Measurements from ENCODE around the gene MAPK1. TPM values are rescaled to one million over a fixed set of nuclear protein-coding genes. Genes with fewer than 3 reads are reported as not detected.
"Not testable (repeated sequence)": the region's sequence is repeated elsewhere in the genome, so short reads cannot be mapped to it uniquely, and the experiment has no call there.

MAPK1 gene
- total RNA-seq, 2 donors from 2014 or later: 39.7 to 42.6 TPM

GRCh38 chr22:21811982-21812381, 55.5 kb downstream of the MAPK1 start:
- Histone ChIP-seq H3K27ac (no peak overlapping the region), H3K4me1 (peaks cover 0 to 31% of the 10 kb centered on the region in 2 donors), H3K9me3 (no peaks in the 10 kb centered on the region), H3K4me3 (no peak overlapping the region), H3K27me3 (no peaks in the 10 kb centered on the region), H3K36me3 (no peaks in the 10 kb centered on the region)
- TF ChIP-seq, protein P1, sequence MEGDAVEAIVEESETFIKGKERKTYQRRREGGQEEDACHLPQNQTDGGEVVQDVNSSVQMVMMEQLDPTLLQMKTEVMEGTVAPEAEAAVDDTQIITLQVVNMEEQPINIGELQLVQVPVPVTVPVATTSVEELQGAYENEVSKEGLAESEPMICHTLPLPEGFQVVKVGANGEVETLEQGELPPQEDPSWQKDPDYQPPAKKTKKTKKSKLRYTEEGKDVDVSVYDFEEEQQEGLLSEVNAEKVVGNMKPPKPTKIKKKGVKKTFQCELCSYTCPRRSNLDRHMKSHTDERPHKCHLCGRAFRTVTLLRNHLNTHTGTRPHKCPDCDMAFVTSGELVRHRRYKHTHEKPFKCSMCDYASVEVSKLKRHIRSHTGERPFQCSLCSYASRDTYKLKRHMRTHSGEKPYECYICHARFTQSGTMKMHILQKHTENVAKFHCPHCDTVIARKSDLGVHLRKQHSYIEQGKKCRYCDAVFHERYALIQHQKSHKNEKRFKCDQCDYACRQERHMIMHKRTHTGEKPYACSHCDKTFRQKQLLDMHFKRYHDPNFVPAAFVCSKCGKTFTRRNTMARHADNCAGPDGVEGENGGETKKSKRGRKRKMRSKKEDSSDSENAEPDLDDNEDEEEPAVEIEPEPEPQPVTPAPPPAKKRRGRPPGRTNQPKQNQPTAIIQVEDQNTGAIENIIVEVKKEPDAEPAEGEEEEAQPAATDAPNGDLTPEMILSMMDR (IDR thresholded peaks at IDR 0.05): no peak
- no peak for DNase-seq (ENCODE audit: low spot score)

DNA sequence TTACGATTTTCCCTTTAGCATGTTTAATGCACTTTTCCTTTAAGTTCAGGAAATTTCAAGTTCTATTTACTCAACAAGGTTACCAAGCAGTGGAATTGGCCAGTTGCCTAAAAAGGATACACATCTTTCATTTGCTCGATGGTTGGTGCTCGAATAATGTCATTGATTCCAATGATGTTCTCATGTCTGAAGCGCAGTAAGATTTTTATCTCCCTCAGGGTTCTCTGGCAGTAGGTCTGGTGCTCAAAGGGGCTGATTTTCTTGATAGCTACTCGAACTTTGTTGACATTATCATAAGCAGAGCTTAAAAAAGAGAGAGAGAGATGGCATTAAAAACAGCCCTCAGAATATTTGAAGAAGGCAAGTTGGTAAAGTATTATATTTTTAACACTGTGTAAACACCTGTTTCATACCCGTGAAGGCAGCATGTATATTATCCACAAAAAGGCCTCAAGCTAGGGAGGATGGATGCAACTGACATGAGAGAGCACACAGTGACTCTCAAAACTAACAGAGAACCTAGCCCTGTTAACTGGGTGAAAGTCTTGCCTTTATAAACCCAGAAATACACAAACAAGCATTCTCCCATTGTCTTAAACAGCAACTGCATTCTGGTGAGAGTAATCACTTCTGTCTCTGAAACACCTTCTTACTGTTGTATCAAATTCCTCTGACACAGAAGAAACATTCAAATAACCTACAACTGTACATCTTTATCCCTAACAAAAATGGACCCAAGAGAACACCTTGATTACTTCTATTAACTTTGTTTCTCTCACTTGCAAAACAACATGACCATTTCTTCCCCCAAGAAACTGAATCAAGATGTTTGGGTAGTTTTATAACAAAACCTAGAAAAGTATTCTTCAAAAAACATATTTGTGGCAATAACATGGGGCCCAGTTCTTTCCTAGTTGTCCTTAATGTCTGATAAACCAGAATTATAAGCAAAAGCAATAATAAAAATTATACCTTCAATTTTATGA, 59.6 kb downstream of the MAPK1 start:
- no peak overlapping the region for H3K4me3 ChIP-seq
- no peak for DNase-seq (ENCODE audit: low spot score)
- TF ChIP-seq, protein P1 (IDR thresholded peaks at IDR 0.05): no peak
- H3K27me3 ChIP-seq: no peaks in the 10 kb centered on the region
- H3K27ac ChIP-seq: no peak overlapping the region
- peaks cover 32% of the 10 kb centered on the region for H3K36me3 ChIP-seq
- H3K9me3 ChIP-seq: no peaks in the 10 kb centered on the region
- peaks cover 0 to 12% of the 10 kb centered on the region in 2 donors for H3K4me1 ChIP-seq

DNA sequence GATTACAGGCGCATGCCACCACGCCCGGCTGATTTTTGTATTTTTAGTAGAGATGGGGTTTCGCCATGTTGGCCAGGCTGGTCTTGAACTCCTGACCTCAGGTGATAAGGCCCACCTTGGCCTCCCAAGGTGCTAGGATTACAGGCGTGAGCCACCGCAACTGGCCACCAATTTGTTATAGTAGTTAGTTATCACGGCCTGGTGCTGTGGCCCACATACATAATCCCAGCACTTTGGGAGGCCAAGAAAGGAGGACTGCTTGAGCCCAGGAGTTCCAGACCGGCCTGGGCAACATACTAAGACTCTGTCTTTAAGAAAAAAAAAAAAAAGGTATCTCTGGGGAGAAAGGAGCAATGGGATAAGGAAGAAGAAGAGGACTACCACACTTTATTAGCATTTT, 62.1 kb downstream of the MAPK1 start:
- not testable (repeated sequence) for DNase-seq (ENCODE audit: low spot score); H3K9me3 ChIP-seq; H3K4me3 ChIP-seq; H3K27me3 ChIP-seq; H3K27ac ChIP-seq
- peaks cover 0 to 12% of the 10 kb centered on the region in 2 donors for H3K4me1 ChIP-seq
- H3K36me3 ChIP-seq: peaks cover 48% of the 10 kb centered on the region

GRCh38 chr22:21803811-21804249, 63.6 kb downstream of the MAPK1 start:
- Histone ChIP-seq H3K27ac (no peak overlapping the region), H3K9me3 (no peaks in the 10 kb centered on the region), H3K4me3 (no peak overlapping the region), H3K36me3 (peaks cover 54% of the 10 kb centered on the region), H3K27me3 (no peaks in the 10 kb centered on the region), H3K4me1 (peaks cover 0 to 12% of the 10 kb centered on the region in 2 donors)
- no peak for DNase-seq (ENCODE audit: low spot score)
- TF ChIP-seq, protein P1 (IDR thresholded peaks at IDR 0.05): no peak

- TF ChIP-seq, protein P1 (IDR thresholded peaks at IDR 0.05): no peak
- Histone ChIP-seq H3K4me3 (no peak overlapping the region), H3K36me3 (peaks cover 65% of the 10 kb centered on the region), H3K27me3 (no peaks in the 10 kb centered on the region), H3K27ac (no peak overlapping the region), H3K9me3 (no peaks in the 10 kb centered on the region), H3K4me1 (peaks cover 0 to 10% of the 10 kb centered on the region in 2 donors)
- no peak for DNase-seq (ENCODE audit: low spot score)
Observed at GRCh38 chr22:21802673-21803072, 64.8 kb downstream of the MAPK1 start.

DNA sequence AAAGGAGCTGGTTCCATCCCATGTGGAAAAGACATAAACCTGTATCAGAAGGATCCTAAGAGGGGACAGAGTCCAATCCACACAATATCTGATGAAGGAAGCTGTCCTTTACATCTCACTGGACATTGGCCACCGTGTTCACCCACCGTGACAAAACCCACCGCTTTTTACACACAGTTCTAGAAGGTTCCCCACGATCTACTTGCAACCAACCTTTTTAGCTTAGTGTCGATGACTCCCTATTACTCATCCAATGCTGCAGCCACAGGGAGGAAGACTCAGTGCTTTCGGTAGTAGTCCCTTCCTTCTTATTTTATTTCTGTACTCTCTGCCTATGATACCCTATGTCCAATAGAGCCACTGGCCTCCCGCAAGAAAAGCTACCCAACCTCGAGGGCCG, 65.4 kb downstream of the MAPK1 start:
- DNase-seq (ENCODE audit: low spot score): no peak
- H3K36me3 ChIP-seq: peaks cover 65% of the 10 kb centered on the region
- no peak overlapping the region for H3K4me3 ChIP-seq
- no peak overlapping the region for H3K27ac ChIP-seq
- H3K9me3 ChIP-seq: no peaks in the 10 kb centered on the region
- TF ChIP-seq, protein P1 (IDR thresholded peaks at IDR 0.05): no peak
- peaks cover 0 to 11% of the 10 kb centered on the region in 2 donors for H3K4me1 ChIP-seq
- no peaks in the 10 kb centered on the region for H3K27me3 ChIP-seq

GRCh38 chr22:21801304-21801644, 66.2 kb downstream of the MAPK1 start:
- not testable (repeated sequence) for H3K27me3 ChIP-seq; DNase-seq (ENCODE audit: low spot score); H3K9me3 ChIP-seq; H3K4me3 ChIP-seq; H3K27ac ChIP-seq
- H3K4me1 ChIP-seq: peaks cover 0 to 11% of the 10 kb centered on the region in 2 donors
- peaks cover 63% of the 10 kb centered on the region for H3K36me3 ChIP-seq
